Smooth muscle cell (in vitro differentiated cells): ENCODE data around the gene EWSR1. TPM values are rescaled to one million over a fixed set of nuclear protein-coding genes. Genes with fewer than 3 reads are reported as not detected.

Source experiments
- DNase-seq: peaks from one replicate; lab custom pipeline; 2025; ENCODE audit not compliant: unreplicated experiment; lab: John Stamatoyannopoulos, UW
- H2AFZ ChIP-seq: fragments of 200-600 bp; sonication (generic); 2 replicates; pipeline ENCODE4 v1.6.0; 2016; ENCODE audit warnings: antibody characterized with exemption, low read depth, mild to moderate bottlenecking
- H3F3A ChIP-seq: fragments of 200-600 bp; sonication (generic); 2 replicates; pipeline ENCODE4 v1.6.0; 2017; ENCODE audit warnings: antibody characterized with exemption, low read depth
- H3K27ac ChIP-seq: fragments of 200-600 bp; sonication (generic); 2 replicates; pipeline ENCODE4 v1.5.1; 2016; ENCODE audit warnings: low read depth, mild to moderate bottlenecking
- H3K27me3 ChIP-seq: fragments of 200-600 bp; sonication (generic); 2 replicates; pipeline ENCODE4 v1.6.1; 2016; ENCODE audit warnings: low read depth, mild to moderate bottlenecking
- H3K36me3 ChIP-seq: fragments of 200-600 bp; sonication (generic); 2 replicates; pipeline ENCODE4 v1.5.1; 2016; ENCODE audit warnings: low read depth
- H3K4me1 ChIP-seq: fragments of 200-600 bp; sonication (generic); 2 replicates; pipeline ENCODE4 v1.5.1; 2016; ENCODE audit warnings: low read depth
- H3K4me2 ChIP-seq: fragments of 200-600 bp; sonication (generic); 2 replicates; pipeline ENCODE4 v1.6.0; 2016; ENCODE audit warnings: mild to moderate bottlenecking
- H3K4me3 ChIP-seq: fragments of 200-600 bp; sonication (generic); 2 replicates; pipeline ENCODE4 v1.5.1; 2016; ENCODE audit warnings: mild to moderate bottlenecking
- H3K79me2 ChIP-seq: fragments of 200-600 bp; sonication (generic); 2 replicates; pipeline ENCODE4 v1.6.0; 2016; ENCODE audit warnings: low read depth, mild to moderate bottlenecking
- H3K9ac ChIP-seq: fragments of 200-600 bp; sonication (generic); 2 replicates; pipeline ENCODE4 v1.6.0; 2016; ENCODE audit warnings: low read depth
- H3K9me3 ChIP-seq: fragments of 200-600 bp; sonication (generic); replicated peaks from 2 replicates; pipeline ENCODE4 v1.5.1; 2016; ENCODE audit warnings: low read depth
- H4K20me1 ChIP-seq: fragments of 200-600 bp; sonication (generic); 2 replicates; pipeline ENCODE4 v1.6.0; 2016; ENCODE audit warnings: low read depth
- CTCF ChIP-seq: fragments of 200-600 bp; sonication (generic); IDR thresholded peaks from 2 replicates; pipeline ENCODE4 v1.5.1; 2017; ENCODE audit warnings: borderline replicate concordance, mild to moderate bottlenecking, antibody characterized with exemption; ENCODE audit not compliant: insufficient read depth, poor library complexity, severe bottlenecking
- WGBS: methylation state at CpG from one replicate; pipeline ENCODE4 v1.1.7; 2016; ENCODE audit warnings: low lambda C conversion rate; 5-methylcytosine and 5-hydroxymethylcytosine counted together
- microRNA-seq: library from miRNA; unstranded; fragments of <30 nt; microRNA quantifications from one replicate; pipeline ENCODE4, GENCODE V29; 2016; ENCODE audit warnings: borderline number of aligned reads
- polyA plus RNA-seq: library from polyadenylated mRNA; unstranded; fragments of >200 nt; fragmentation: Nextera tagmentation; extraction: Ambion mirVana; gene quantifications from 2 replicates; pipeline ENCODE4 v1.2.1, GENCODE V29; 2016
- small RNA-seq: library from RNA; depleted of rRNA; stranded (forward); fragments of <200 nt; gene quantifications from one replicate; pipeline ENCODE3, GENCODE V24; 2014
- total RNA-seq: library from RNA; depleted of rRNA; stranded (reverse); fragments of >200 nt; gene quantifications from 2 replicates; pipeline ENCODE4 v1.2.3, GENCODE V29; 2014

EWSR1 gene
- total and polyA plus RNA-seq, 2 experiments from 2014 or later, result 164 to 197 TPM

GRCh38 chr22:29348041-29348440 is 80.0 kb downstream of the EWSR1 start:
- Histone ChIP-seq H3K27me3 (no peaks in the 10 kb centered on the region), H3K9me3 (no peaks in the 10 kb centered on the region), H2AFZ (no peak overlapping the region), H3F3A (no peaks in the 10 kb centered on the region), H3K79me2 (no peaks in the 10 kb centered on the region), H3K36me3 (peaks cover 9% of the 10 kb centered on the region), H3K27ac (no peak overlapping the region), H4K20me1 (no peaks in the 10 kb centered on the region), H3K4me2 (no peak overlapping the region), H3K4me1 (no peaks in the 10 kb centered on the region), H3K9ac (no peak overlapping the region), H3K4me3 (no peak overlapping the region)
- TF ChIP-seq CTCF, result no peak
- 96% methylated on average over 2 of the region's 2 CpGs for WGBS
- DNase-seq, result no peak

GRCh38 chr22:29348956-29349355 is 80.9 kb downstream of the EWSR1 start:
- Histone ChIP-seq H4K20me1 (no peaks in the 10 kb centered on the region), H3K9ac (no peak overlapping the region), H3K27ac (no peak overlapping the region), H3K4me1 (no peaks in the 10 kb centered on the region), H3K4me2 (no peak overlapping the region), H3K36me3 (peaks cover 9% of the 10 kb centered on the region), H3K79me2 (no peaks in the 10 kb centered on the region), H2AFZ (no peak overlapping the region), H3K9me3 (no peaks in the 10 kb centered on the region), H3F3A (no peaks in the 10 kb centered on the region), H3K27me3 (no peaks in the 10 kb centered on the region), H3K4me3 (no peak overlapping the region)
- 88% methylated on average over 18 of the region's 18 CpGs for WGBS
- no peak for TF ChIP-seq CTCF
- DNase-seq, result no peak

Small RNA genes lying within 50 kb of the gene (microRNA-seq; reads per million reads assigned to microRNA genes)
- 8.8 reads per million, percentile 11 among the genes with 10 or more reads in this experiment for gene MIR3653

Small RNA genes lying within 50 kb of the gene (small RNA-seq; reads per million reads assigned to genes)
- gene MIR3653, result not detected

Other genes with a start within 250 kb of the EWSR1 start
- gene C22orf31, start 206.4 kb upstream of the EWSR1 start, total RNA-seq, result not detected in 2 replicates
- not detected in 2 replicates for gene C22orf31, start 206.4 kb upstream of the EWSR1 start, polyA plus RNA-seq
- gene KREMEN1, start 195.2 kb upstream of the EWSR1 start, total RNA-seq, result 6.8 and 7.8 TPM in 2 replicates
- gene KREMEN1, start 195.2 kb upstream of the EWSR1 start, polyA plus RNA-seq, result 6.0 and 9.9 TPM in 2 replicates
- gene EMID1, start 62.4 kb upstream of the EWSR1 start, total RNA-seq, result 1.1 and 1.9 TPM in 2 replicates
- 2.7 and 3.9 TPM in 2 replicates for gene EMID1, start 62.4 kb upstream of the EWSR1 start, polyA plus RNA-seq
- 11.7 and 16.5 TPM in 2 replicates for gene RHBDD3, start 287 bp upstream of the EWSR1 start, total RNA-seq
- gene RHBDD3, start 287 bp upstream of the EWSR1 start, polyA plus RNA-seq, result 39.1 and 40.2 TPM in 2 replicates
- 7.8 TPM in 2 replicates for gene GAS2L1, start 38.4 kb downstream of the EWSR1 start, total RNA-seq
- gene GAS2L1, start 38.4 kb downstream of the EWSR1 start, polyA plus RNA-seq, result 31.7 and 35.8 TPM in 2 replicates
- not detected in 2 replicates for gene RASL10A, start 47.4 kb downstream of the EWSR1 start, total RNA-seq
- not detected in 2 replicates for gene RASL10A, start 47.4 kb downstream of the EWSR1 start, polyA plus RNA-seq
- 25.9 and 30.3 TPM in 2 replicates for gene AP1B1, start 120.3 kb downstream of the EWSR1 start, total RNA-seq
- 37.1 and 38.5 TPM in 2 replicates for gene AP1B1, start 120.3 kb downstream of the EWSR1 start, polyA plus RNA-seq
- not detected in 2 replicates for gene RFPL1, start 170.3 kb downstream of the EWSR1 start, total RNA-seq
- gene RFPL1, start 170.3 kb downstream of the EWSR1 start, polyA plus RNA-seq, result 0.16 TPM in 1 of 2 replicates, not detected in the other
- gene NEFH, start 211.9 kb downstream of the EWSR1 start, total RNA-seq, result not detected in 2 replicates
- 0.93 and 1.1 TPM in 2 replicates for gene NEFH, start 211.9 kb downstream of the EWSR1 start, polyA plus RNA-seq